Bronchial epithelial cell (primary cell): ENCODE measurements around the gene RAI1. TPM values are rescaled to one million over a fixed set of nuclear protein-coding genes. Genes with fewer than 3 reads are reported as not detected.
A peak's percentile ranks its signal among the peaks of the same experiment; 100 is the strongest.

ENCODE experiments used
- DNase-seq: peaks from one replicate; pipeline ENCODE4 v3.0.0-alpha.2; 2010; ENCODE audit warnings: low read depth
- FAIRE-seq: peaks from 2 replicates; lab custom pipeline; 2011; peaks lifted over from hg19 to GRCh38; lab: Jason Lieb, UNC
- H3K27me3 ChIP-seq: 2 replicates; pipeline ENCODE4 v1.5.1; 2011; ENCODE audit warnings: low read length; ENCODE audit not compliant: control insufficient read depth, insufficient read depth
- H3K36me3 ChIP-seq: 2 replicates; pipeline ENCODE4 v1.5.1; 2011; ENCODE audit warnings: low read length; ENCODE audit not compliant: control insufficient read depth, insufficient read depth
- H3K4me3 ChIP-seq: 2 replicates; pipeline ENCODE4 v1.5.1; 2011; ENCODE audit warnings: mild to moderate bottlenecking, low read depth, low read length, control low read depth
- total RNA-seq: library from RNA; depleted of rRNA; stranded (reverse); fragments of >200 nt; gene quantifications from 2 replicates; pipeline ENCODE4 v1.2.1, GENCODE V29; 2014
- TF ChIP-seq, protein P1 (sequence below): IDR thresholded peaks from 2 replicates; pipeline ENCODE4 v1.5.1; 2011; ENCODE audit warnings: mild to moderate bottlenecking, moderate library complexity, low read length, control low read depth, inconsistent platforms; ENCODE audit not compliant: insufficient read depth, severe bottlenecking

Gene RAI1
- total RNA-seq, 1 donor from 2014 or later: 7.4 TPM

DNA sequence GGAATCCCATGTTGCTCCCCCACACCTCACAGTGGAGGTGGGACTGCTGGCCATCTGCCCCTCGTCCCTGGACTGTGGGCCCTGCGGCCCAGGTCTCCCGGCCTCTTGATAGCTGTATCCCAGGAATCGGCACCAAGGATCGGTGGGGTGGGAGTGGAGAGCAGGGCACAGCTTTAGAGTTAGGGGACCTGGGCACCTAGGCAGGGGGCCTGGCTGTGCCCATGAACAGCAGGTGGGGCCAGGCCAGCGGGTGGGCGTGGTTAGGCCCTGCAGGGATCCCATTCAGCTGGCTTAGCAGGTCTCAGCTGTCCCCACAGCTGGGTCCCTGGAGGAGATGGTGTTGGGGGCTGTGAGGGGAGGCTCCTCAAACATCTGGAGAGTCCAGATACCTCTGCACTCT is 106.3 kb downstream of the RAI1 start:
- no peaks in the 10 kb centered on the region for H3K27me3 ChIP-seq
- TF ChIP-seq, protein P1, sequence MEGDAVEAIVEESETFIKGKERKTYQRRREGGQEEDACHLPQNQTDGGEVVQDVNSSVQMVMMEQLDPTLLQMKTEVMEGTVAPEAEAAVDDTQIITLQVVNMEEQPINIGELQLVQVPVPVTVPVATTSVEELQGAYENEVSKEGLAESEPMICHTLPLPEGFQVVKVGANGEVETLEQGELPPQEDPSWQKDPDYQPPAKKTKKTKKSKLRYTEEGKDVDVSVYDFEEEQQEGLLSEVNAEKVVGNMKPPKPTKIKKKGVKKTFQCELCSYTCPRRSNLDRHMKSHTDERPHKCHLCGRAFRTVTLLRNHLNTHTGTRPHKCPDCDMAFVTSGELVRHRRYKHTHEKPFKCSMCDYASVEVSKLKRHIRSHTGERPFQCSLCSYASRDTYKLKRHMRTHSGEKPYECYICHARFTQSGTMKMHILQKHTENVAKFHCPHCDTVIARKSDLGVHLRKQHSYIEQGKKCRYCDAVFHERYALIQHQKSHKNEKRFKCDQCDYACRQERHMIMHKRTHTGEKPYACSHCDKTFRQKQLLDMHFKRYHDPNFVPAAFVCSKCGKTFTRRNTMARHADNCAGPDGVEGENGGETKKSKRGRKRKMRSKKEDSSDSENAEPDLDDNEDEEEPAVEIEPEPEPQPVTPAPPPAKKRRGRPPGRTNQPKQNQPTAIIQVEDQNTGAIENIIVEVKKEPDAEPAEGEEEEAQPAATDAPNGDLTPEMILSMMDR: no peak
- DNase-seq (no peak), FAIRE-seq (no peak)
- H3K4me3 ChIP-seq: no peak overlapping the region
- peaks cover 1% of the 10 kb centered on the region for H3K36me3 ChIP-seq

DNA sequence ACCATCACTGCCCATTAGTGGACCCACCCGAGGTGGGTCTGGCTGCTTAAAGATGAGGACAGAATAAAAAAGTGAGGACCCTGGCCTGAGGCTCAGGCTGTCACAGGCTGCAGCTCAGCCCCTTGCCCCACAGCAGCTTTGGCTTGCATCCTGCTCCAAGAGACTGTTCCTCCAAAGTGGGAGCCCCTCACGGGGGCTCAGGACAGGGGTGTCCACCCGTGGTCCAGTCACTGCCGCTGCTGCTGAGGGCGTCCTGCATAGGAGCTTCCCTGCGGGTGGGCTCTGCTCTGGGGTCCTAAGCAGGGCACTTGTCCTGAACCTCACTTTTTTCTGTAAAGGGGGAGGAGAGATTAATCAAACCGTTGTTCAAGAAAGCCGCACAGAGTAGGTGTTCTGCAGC is 107.7 kb downstream of the RAI1 start:
- TF ChIP-seq, protein P1: no peak
- H3K36me3 ChIP-seq: peaks cover 5% of the 10 kb centered on the region
- no peaks in the 10 kb centered on the region for H3K27me3 ChIP-seq
- no peak for DNase-seq
- H3K4me3 ChIP-seq: no peak overlapping the region
- FAIRE-seq: no peak

DNA sequence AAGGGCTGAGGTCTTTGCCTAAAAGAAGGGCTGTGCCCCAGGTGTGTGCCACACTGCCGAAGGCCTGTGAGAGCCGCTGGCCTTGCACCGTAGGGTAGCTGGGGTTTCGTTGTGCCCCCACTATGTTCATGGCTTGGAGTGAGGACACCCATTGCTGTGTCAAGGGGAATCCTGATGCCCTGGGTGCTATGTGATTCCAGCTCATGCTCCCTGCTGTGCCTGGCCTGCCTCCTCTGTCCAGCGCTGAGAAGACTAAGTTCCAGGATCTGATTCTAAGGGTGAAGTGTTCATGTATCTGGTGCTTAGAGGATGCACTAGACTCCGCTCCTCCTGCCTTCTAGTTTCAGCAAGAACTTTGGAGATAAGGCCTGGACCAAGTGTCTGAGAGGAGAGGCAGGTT is 108.2 kb downstream of the RAI1 start:
- no peak overlapping the region for H3K4me3 ChIP-seq
- peaks cover 9% of the 10 kb centered on the region for H3K36me3 ChIP-seq
- TF ChIP-seq, protein P1: no peak
- H3K27me3 ChIP-seq: no peaks in the 10 kb centered on the region
- FAIRE-seq (peak; percentile 52), DNase-seq (no peak)

DNA sequence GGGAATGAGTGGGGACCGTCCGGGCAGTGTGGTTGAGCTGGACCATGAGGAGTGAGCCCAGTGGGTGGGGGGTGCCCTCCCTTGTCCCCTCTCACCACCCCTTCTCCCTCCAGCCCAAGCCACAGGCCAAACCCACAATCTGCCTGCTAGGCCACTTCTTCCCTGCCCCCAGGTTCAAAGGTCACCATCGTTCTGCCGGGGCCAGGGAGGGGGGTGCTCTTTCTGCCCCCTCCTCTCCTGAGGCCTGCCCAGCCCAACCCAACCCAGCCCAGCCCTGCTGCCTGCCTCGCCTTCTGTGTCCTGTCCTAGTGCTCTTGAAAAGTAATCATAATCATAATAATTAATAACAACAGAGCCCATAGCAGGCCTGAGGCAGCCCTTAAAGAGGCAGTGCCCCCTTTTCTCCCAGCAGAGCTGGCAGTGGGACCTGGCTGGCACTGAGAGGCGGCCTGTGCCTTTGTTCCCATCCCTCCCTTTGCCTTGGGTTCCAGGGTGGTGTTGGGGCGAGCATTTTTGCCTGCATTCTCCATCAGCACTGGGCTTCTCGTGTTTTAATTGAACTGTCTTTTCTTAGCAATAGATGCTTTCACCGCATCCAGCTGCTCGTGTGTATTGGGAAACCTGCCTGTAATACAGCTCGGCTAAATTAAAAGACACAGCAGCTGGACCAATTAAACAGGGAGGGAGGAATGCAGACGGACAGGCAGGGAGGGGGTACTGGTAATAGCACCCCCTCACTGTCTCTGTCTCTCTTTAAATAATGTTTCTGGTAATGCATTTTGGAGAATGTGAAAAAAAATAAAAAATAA is 108.8 kb downstream of the RAI1 start:
- no peak for DNase-seq
- H3K4me3 ChIP-seq: no peak overlapping the region
- TF ChIP-seq, protein P1: no peak
- H3K27me3 ChIP-seq: no peaks in the 10 kb centered on the region
- no peak for FAIRE-seq
- H3K36me3 ChIP-seq: peaks cover 10% of the 10 kb centered on the region

DNA sequence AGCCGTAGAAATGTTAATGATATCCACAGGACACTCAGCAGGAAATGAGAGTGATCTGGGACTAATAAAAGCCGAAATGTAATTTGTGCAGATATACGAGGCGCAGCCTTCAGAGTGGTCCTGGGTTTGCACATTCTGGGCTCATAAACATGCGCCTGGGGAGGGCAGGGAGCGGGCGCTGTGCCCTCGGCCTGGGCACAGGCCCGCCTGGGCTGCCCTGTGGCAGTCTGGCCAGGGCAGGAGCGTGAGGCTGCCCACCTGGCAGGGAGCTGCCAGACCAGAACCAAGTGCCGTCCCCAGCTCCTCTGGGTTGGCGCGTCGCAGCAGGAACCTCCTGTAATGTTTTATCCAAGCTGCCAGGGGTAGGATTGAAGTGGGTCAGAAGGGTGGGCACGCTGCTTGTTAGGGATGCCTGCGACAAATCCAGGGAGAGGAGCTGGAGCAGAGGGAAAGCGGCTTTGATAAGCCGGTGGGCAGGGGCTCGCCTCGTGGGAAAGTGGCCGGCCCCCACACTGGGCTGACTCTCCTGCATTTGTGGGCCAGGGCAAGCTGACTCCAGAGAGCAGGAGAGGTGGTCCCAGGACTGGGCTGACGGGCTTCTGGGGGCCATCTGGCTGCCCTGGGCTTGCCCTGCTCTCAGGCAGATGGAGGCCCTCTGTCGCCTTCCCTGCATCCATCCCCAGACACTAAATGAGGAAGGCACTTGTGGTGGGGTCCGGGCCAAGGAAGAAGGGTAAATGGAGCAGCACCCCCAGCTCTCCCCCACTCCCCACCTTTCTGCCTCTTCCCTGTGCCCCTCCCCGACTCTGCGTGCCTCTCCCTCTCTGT is 109.6 kb downstream of the RAI1 start:
- no peak for FAIRE-seq
- TF ChIP-seq, protein P1: no peak
- H3K36me3 ChIP-seq: peaks cover 15% of the 10 kb centered on the region
- no peak for DNase-seq
- no peaks in the 10 kb centered on the region for H3K27me3 ChIP-seq
- H3K4me3 ChIP-seq: no peak overlapping the region
